Astrocyte (in vitro differentiated cells and primary cell): Measurements from ENCODE around the gene LMAN2L. TPM values are rescaled to one million over a fixed set of nuclear protein-coding genes. Genes with fewer than 3 reads are reported as not detected.

Source experiments
- DNase-seq: peaks from one replicate; pipeline ENCODE4 v3.0.0-alpha.2; 2010; ENCODE audit warnings: low read depth
- FAIRE-seq: peaks from 2 replicates; lab custom pipeline; 2011; peaks lifted over from hg19 to GRCh38; lab: Jason Lieb, UNC
- H2AFZ ChIP-seq: 2 replicates; pipeline ENCODE4 v1.6.0; 2012; ENCODE audit warnings: low read depth, low read length, inconsistent platforms
- H3K27ac ChIP-seq: 2 replicates; pipeline ENCODE4 v1.5.1; 2011; ENCODE audit warnings: low read depth, low read length, inconsistent platforms
- H3K27me3 ChIP-seq: 2 replicates; pipeline ENCODE4 v1.6.0; 2011; ENCODE audit warnings: low read length, inconsistent platforms; ENCODE audit not compliant: insufficient read depth
- H3K36me3 ChIP-seq: 2 replicates; pipeline ENCODE4 v1.5.1; 2011; ENCODE audit warnings: low read length, inconsistent platforms; ENCODE audit not compliant: insufficient read depth
- H3K4me1 ChIP-seq: 2 replicates; pipeline ENCODE4 v1.5.1; 2011; ENCODE audit warnings: low read length, inconsistent platforms; ENCODE audit not compliant: insufficient read depth
- H3K4me2 ChIP-seq: 2 replicates; pipeline ENCODE4 v1.6.0; 2012; ENCODE audit warnings: low read length, inconsistent platforms
- H3K4me3 ChIP-seq: 2 replicates; pipeline ENCODE4 v1.5.1; 2011; ENCODE audit warnings: low read depth, mild to moderate bottlenecking, low read length, inconsistent platforms; ENCODE audit not compliant: insufficient read depth
- H3K79me2 ChIP-seq: 2 replicates; pipeline ENCODE4 v1.6.0; 2012; ENCODE audit warnings: mild to moderate bottlenecking, low read length, inconsistent platforms; ENCODE audit not compliant: insufficient read depth
- H3K9ac ChIP-seq: 2 replicates; pipeline ENCODE4 v1.6.0; 2012; ENCODE audit warnings: mild to moderate bottlenecking, low read length, inconsistent platforms
- H3K9me3 ChIP-seq: 2 replicates; pipeline ENCODE4 v1.5.1; 2012; ENCODE audit warnings: low read depth, mild to moderate bottlenecking, low read length, inconsistent platforms; ENCODE audit not compliant: insufficient read depth
- H4K20me1 ChIP-seq: 2 replicates; pipeline ENCODE4 v1.6.0; 2012; ENCODE audit warnings: low read length, inconsistent platforms; ENCODE audit not compliant: insufficient read depth
- H3K27ac Mint-ChIP-seq: one replicate; pipeline ENCODE4 v1.8.0; 2021; ENCODE audit warnings: mild to moderate bottlenecking, mixed read lengths; ENCODE audit not compliant: unreplicated experiment
- H3K27me3 Mint-ChIP-seq: one replicate; pipeline ENCODE4 v1.8.0; 2021; ENCODE audit warnings: low read depth, mixed read lengths; ENCODE audit not compliant: unreplicated experiment
- H3K36me3 Mint-ChIP-seq: one replicate; pipeline ENCODE4 v1.8.0; 2021; ENCODE audit warnings: low read depth, mixed read lengths; ENCODE audit not compliant: unreplicated experiment
- H3K4me1 Mint-ChIP-seq: one replicate; pipeline ENCODE4 v1.8.0; 2021; ENCODE audit warnings: low read depth, mixed read lengths; ENCODE audit not compliant: unreplicated experiment
- H3K4me3 Mint-ChIP-seq: one replicate; pipeline ENCODE4 v1.8.0; 2021; ENCODE audit warnings: mild to moderate bottlenecking, moderate library complexity, mixed read lengths; ENCODE audit not compliant: unreplicated experiment
- H3K9me3 Mint-ChIP-seq: one replicate; pipeline ENCODE4 v1.8.0; 2021; ENCODE audit warnings: mild to moderate bottlenecking, mixed read lengths; ENCODE audit not compliant: unreplicated experiment
- EZH2 ChIP-seq: IDR thresholded peaks from 2 replicates; pipeline ENCODE4 v1.6.1; 2012; ENCODE audit warnings: mild to moderate bottlenecking, low read length, inconsistent platforms; ENCODE audit not compliant: insufficient read depth
- total RNA-seq: library from RNA; stranded (reverse); gene quantifications from 2 replicates; pipeline ENCODE4 v1.2.1, GENCODE V29; 2021
- TF ChIP-seq, protein P1 (sequence below): IDR thresholded peaks from 2 replicates; pipeline ENCODE4 v1.5.1; 2011; ENCODE audit warnings: low read depth, mild to moderate bottlenecking, inconsistent platforms, low read length, moderate library complexity; ENCODE audit not compliant: insufficient read depth

LMAN2L gene
- total RNA-seq, 1 donor from 2014 or later = 19.8 TPM

DNA sequence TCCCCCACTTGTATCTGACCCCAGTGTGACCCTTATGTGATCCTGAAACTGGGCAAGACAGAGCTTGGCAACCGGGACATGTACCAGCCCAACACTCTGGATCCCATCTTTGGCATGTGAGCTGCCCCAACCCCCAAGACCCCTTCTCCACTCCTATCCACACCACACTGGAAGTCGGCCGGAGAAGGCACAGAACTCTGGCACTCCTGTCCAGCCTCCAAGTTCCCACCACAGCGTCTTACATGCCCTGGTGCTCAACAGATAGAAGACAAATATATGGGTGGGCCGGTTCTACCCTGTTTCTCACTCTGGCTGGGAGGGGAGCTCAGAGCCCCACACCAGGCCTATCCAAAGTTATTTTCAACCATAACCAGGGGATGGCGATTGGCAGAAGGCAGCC is 40.8 kb downstream of the LMAN2L start:
- no peak for DNase-seq
- TF ChIP-seq, protein P1, sequence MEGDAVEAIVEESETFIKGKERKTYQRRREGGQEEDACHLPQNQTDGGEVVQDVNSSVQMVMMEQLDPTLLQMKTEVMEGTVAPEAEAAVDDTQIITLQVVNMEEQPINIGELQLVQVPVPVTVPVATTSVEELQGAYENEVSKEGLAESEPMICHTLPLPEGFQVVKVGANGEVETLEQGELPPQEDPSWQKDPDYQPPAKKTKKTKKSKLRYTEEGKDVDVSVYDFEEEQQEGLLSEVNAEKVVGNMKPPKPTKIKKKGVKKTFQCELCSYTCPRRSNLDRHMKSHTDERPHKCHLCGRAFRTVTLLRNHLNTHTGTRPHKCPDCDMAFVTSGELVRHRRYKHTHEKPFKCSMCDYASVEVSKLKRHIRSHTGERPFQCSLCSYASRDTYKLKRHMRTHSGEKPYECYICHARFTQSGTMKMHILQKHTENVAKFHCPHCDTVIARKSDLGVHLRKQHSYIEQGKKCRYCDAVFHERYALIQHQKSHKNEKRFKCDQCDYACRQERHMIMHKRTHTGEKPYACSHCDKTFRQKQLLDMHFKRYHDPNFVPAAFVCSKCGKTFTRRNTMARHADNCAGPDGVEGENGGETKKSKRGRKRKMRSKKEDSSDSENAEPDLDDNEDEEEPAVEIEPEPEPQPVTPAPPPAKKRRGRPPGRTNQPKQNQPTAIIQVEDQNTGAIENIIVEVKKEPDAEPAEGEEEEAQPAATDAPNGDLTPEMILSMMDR = no peak
- no peaks in the 10 kb centered on the region for H3K9me3 ChIP-seq
- no peaks in the 10 kb centered on the region for H3K36me3 ChIP-seq
- Mint-ChIP-seq H3K9me3 (peaks cover 2% of the 10 kb centered on the region), H3K36me3 (peaks cover 16% of the 10 kb centered on the region), H3K27ac (no peak overlapping the region), H3K4me1 (no peaks in the 10 kb centered on the region), H3K27me3 (no peaks in the 10 kb centered on the region), H3K4me3 (no peak overlapping the region)
- FAIRE-seq = no peak
- no peak overlapping the region for H3K4me2 ChIP-seq
- no peak overlapping the region for H3K4me3 ChIP-seq
- no peak overlapping the region for H3K27ac ChIP-seq
- H3K4me1 ChIP-seq = no peaks in the 10 kb centered on the region
- no peaks in the 10 kb centered on the region for H4K20me1 ChIP-seq
- no peaks in the 10 kb centered on the region for H3K27me3 ChIP-seq
- no peak overlapping the region for H3K9ac ChIP-seq
- no peaks in the 10 kb centered on the region for H3K79me2 ChIP-seq
- H2AFZ ChIP-seq = no peak overlapping the region

DNA sequence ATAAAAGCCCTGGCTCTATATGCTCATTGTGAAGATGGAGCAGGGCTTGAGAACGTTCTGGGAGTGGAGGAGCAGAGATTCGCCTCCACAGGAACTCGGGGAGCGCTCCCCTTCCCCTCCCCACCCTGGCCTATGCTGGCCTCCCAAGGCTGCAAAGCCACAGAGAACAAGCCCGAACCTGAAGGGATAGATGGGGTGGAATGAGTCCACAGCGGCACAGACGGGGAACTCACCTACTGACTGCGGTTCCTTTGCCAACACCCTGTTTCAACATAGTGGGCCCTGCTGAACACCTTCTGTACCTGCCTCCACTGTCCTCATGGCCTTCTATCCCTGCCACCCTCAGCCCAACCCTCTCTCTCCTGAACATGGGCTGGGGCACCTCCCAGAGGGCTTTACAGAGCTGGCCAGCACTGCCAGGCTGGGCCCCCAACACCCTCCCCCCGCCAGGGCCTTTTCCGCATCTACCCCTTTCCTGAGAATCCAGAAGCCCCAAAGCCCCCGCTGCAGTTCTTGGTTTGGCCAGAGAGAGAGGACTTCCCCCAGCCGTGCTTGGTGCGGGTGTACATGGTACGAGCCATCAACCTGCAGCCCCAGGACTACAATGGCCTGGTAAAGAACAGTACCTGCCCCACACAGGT is 41.5 kb downstream of the LMAN2L start:
- Histone ChIP-seq H3K9ac (no peak overlapping the region), H3K27me3 (no peaks in the 10 kb centered on the region), H3K79me2 (no peaks in the 10 kb centered on the region), H3K27ac (no peak overlapping the region), H3K4me1 (no peaks in the 10 kb centered on the region), H3K36me3 (no peaks in the 10 kb centered on the region), H3K4me2 (no peak overlapping the region), H3K9me3 (no peaks in the 10 kb centered on the region), H4K20me1 (no peaks in the 10 kb centered on the region), H2AFZ (no peak overlapping the region), H3K4me3 (no peak overlapping the region)
- Mint-ChIP-seq H3K36me3 (peaks cover 13% of the 10 kb centered on the region), H3K4me1 (no peaks in the 10 kb centered on the region), H3K27me3 (no peaks in the 10 kb centered on the region), H3K27ac (no peak overlapping the region), H3K9me3 (peaks cover 2% of the 10 kb centered on the region), H3K4me3 (no peak overlapping the region)
- TF ChIP-seq EZH2 = no peak
- TF ChIP-seq, protein P1 = no peak
- FAIRE-seq (no peak), DNase-seq (no peak)

DNA sequence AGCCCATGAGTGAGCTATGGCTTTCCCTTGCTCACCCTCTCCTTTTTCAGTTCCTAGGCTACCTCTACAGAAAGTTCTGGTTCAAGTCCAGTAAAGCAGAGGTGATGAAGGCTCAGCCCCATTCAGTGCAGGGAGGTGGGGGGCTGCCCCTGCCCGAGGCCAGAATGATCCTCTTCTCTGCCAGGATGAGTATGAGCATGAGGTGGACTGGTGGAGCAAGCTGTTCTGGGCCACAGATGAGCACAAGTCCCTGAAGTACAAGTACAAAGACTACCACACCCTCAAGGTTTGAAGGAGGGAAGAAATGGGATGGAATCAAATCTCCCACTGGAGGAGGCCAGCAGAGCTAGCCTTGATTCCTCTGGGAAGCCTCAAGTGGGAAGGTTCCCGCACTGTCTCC is 42.4 kb downstream of the LMAN2L start:
- FAIRE-seq = no peak

More for the DNA sequence above, 42.4 kb downstream of the LMAN2L start:
- H3K4me1 Mint-ChIP-seq = no peaks in the 10 kb centered on the region
- peaks cover 1% of the 10 kb centered on the region for H3K27me3 Mint-ChIP-seq
- Histone ChIP-seq H3K4me3 (no peak overlapping the region), H3K27ac (no peak overlapping the region), H3K4me1 (no peaks in the 10 kb centered on the region), H4K20me1 (no peaks in the 10 kb centered on the region), H3K36me3 (no peaks in the 10 kb centered on the region), H3K4me2 (no peak overlapping the region), H3K9ac (no peak overlapping the region), H3K79me2 (no peaks in the 10 kb centered on the region), H3K9me3 (no peaks in the 10 kb centered on the region), H2AFZ (no peak overlapping the region), H3K27me3 (no peaks in the 10 kb centered on the region)
- no peak for DNase-seq
- TF ChIP-seq, protein P1 = no peak
- no peak for TF ChIP-seq EZH2
- no peak overlapping the region for H3K27ac Mint-ChIP-seq
- H3K4me3 Mint-ChIP-seq = no peak overlapping the region
- peaks cover 2% of the 10 kb centered on the region for H3K9me3 Mint-ChIP-seq
- peaks cover 13% of the 10 kb centered on the region for H3K36me3 Mint-ChIP-seq
